Activated gamma-delta T cell (primary cell): ENCODE results near the gene HSPA1B.
"Not testable (repeated sequence)": the region's sequence is repeated elsewhere in the genome, so short reads cannot be mapped to it uniquely, and the experiment has no call there.

Experiments used
- DNase-seq: peaks from one replicate; lab custom pipeline; 2025; lab: John Stamatoyannopoulos, UW

Gene HSPA1B

DNA sequence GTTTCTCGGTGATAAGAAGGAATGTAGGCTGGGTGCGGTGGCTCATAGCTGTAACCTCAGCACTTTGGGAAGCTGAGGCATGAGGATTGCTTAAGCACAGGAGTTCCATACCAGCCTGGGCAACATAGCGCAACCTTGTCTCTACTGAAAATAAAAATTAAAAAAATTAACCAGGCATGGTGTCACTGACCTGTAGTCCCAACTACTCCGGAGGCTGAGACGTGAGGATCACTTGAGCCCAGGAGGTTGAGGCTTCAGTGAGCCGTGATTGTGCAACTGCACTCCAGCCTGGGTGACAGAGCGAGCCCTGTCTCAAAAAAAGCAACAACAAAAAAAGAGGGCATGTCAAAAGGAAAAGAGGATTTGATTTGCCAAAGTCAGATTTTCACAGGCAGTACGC is 31.2 kb downstream of the HSPA1B start:
- no peak for DNase-seq

DNA sequence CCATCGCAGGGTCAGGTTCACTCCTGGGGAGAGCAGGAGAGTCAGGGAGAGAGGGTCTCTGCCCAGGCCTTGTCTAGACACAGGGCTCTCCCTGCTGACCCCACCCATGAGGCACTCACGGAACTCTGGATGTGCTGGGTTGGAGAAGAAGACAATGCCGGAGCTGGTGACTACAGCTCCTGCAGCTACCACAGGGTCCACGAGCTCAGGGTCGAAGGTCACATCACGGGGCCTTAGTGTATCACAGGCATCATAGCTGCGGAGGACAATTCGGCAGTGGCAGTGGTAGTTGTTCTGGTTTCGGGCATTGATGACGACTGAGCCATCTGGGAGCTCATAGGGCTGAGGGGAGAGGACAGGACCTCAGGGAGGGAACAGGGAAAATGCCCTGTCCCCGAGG is 32.4 kb downstream of the HSPA1B start:
- no peak for DNase-seq

DNA sequence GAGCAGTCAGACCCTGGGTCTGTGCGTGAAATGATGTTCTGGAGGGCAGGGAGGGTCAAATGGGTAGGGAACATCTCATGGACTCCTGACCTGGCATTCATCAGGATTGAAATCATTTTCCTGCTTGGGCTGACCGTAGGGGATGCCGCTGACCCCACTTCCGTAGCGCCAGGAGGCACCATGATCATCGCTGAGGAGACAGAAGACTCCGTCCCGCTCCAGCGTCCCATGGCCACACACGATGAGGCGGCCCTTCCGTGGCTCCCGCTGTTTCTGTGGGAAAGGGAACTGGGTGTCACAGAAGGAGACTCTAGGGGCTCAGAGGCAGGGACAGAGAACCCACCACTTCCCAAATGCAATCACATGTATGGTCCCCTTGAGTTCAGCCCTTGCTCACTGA is 32.8 kb downstream of the HSPA1B start:
- DNase-seq, result no peak

DNA sequence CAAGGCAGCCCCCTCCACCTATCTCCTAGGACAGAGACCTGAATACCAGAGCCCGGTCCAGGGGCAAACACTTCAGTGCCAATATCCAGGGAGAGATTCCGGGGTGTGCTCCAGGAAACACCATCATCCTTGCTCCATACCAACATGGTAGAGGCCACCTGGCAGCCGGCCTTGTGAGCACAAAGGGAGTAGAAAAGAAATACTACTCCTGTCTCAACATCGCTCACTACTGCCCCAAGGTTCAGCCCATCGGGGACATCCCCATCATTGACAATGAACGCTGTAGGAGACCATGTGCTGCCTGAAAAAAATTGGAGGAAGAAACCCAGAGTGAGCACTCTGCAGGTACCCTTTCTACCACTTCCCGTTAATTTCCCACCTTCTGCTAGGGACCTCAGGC is 33.6 kb downstream of the HSPA1B start:
- no peak for DNase-seq

DNA sequence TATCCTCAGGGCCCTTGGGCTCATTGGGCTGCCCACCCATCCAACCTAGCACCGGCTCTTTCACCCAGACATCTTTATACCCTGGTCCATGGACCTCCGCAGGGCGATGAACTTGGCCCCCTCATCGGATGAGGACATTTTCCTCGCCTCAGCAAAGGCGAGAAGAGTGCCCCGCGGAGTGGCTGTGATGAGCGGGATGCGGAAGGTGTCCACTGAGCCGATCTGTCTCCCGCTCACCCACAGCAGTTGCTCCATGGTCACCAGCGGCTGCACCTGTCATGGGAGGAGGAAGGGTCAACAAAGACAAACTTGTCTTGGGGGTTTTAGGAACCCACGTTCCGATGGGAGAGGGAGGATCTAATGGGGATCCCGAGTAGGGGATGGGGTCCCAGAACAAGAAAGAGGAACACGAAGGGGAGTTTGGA is 34.4 kb downstream of the HSPA1B start:
- DNase-seq, result no peak

DNA sequence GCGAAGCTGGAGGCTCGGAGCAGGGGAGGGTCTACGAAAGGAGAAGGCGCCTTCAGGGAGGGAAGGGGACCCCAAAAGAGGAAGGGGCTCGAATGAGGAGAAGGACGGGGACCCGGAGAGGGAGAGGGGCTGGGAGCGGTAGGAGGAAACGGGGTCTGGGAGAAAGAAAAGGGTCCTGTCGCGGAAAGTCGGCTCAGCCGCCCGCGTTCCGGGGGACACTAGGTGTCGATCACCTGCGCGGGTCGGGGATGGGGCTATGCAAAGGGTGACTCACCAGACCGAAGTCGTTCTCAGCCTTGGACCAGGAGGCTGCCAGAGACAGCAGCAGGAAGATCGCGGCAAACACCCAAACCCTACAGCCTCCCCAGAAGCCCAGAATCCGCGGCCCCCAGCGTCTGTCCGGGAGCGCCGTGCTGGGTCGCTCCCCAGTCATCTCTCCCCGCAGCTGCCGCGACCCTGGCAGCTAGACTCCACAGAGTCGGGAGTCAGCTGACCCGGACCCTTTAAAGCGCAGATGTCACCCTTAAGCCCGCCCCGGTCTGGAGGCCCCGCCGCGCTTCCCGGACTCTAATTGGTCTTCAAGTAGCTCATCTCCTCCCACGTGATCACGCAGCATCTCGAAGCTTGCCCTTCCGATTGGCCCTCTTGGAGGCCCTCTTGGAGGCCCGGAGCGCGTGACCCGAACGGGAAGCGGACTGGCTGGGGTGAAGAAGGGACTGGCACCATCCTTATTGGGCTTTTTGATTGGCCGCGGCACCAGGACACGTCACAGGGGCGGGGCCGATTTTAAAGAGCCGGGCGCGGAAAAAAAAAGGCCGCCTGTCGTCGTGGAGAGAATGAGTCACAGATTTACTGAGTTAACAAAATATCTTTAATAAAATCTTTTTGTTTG is 35.1 kb downstream of the HSPA1B start, which contains the start of gene NEU1:
Gene NEU1 (minus strand): TSS at position 478 of the 892 bp plus-strand sequence. CDS start 45 bp downstream, at position 433.
- DNase-seq, result peak; percentile 98

DNA sequence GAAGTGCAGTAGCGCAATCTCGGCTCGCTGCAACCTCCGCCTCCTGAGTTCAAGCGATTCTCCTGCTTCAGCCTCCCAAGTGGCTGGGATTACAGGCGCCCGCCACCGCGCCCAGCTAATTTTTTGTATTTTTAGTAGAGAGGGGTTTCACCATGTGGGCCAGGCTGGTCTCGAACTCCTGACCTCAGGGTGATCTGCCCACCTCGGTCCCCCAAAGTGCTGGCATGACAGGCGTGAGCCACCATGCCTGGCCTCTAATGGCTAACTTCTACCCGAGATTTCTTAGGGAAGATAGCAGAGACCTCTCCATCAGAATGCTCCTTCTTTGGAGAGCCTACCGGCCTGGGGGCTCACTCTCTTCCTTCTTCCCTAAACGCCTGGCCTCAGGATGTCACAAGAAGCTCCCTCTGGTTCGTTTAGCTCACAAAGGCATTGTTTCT is 36.6 kb downstream of the HSPA1B start:
- DNase-seq, result not testable (repeated sequence)

DNA sequence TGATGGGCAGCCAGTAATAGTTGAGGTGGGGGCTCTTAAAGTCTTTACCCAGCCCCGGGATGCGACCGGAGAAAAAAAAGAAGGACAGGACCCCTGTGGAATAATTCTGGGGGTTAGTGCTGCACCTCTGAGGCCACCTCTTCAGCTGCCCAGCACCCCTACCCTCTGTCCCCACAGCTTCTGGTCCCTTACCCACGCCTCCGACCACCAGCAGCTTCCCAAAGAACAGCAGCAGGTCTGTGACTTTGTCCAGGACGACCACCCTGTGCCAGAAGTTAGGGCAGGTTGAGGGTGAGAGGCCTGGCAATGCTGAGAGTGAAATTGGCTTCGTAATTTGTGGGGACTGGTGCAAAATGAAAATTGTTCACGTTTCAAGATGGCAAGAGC is 37.3 kb downstream of the HSPA1B start:
- no peak for DNase-seq

DNA sequence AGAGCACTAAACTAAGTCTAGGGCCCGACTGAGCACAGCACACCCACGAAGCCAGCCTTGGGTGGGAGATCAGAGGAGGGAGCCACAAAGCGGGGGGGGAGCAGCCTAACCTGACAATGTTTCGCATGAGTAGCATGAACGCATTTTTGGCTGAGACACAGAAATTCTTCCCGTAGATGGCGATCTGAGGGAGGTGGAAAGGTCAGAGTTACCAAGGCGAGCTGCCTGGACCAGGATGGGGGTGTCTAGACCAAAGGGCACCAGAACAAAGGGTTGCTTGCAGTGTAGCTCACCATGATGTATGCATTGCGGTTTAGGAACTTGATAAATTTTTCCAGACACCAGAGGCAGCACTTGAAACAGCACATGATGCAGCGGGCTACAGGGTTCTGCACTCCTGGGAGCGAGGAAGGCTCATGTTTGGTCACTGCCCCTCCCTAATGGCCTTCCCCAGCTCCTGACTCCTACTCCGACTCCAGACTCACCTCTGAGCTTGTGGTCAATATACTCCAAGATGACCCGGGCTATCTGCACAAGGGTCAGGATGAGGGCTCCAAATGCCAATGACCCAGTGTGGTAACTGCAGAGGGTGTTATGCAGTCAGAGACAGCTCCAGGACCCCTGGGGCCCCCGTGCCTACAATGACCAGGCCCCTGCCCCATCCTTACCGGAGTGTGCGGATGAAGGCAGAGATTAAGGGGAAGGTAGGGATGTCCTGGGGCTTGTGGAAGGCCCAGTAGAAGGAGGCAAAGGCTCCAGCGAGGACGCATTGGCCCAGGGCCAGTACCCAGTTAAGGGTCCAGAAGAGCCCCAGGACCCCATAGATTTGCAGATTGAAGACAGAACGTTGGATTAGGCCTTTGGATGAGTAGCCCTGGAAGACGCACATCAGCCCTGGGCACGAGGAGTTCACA is 37.9 kb downstream of the HSPA1B start:
- no peak for DNase-seq

DNA sequence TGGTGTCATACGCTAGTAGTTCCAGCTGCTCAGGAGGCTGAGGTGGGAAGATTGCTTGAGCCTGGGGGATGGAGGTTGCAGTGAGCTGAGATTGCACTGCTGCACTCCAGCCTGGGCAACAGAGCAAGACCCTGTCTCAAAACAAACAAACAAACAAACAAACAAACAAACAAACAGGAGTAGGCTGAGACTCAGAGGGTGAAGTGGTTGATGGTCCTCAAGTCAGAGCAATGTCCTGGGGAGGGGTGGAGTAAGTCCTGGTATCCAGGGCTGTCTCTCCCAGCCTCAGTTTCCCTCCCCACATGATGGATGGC is 41.1 kb downstream of the HSPA1B start:
- DNase-seq, result not testable (repeated sequence)

DNA sequence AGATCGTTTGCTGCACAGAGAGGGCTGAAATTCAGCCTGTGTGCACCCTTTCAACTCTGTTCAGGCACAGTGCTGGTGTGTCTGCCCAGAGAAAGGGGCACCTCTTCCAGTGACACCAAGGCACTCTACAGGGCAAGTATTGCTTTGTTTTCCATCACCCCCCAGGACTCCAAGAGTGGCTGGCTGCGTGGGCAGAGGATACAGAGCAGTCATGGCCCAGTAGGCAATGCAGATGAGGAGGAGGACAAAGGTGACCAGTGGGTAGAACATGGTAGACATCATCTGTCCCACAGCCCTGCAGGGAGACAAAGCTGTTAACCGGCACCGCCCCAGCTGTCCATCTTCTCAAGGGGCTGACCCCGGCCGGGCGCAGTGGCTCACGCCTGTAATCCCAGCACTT is 41.8 kb downstream of the HSPA1B start:
- no peak for DNase-seq

DNA sequence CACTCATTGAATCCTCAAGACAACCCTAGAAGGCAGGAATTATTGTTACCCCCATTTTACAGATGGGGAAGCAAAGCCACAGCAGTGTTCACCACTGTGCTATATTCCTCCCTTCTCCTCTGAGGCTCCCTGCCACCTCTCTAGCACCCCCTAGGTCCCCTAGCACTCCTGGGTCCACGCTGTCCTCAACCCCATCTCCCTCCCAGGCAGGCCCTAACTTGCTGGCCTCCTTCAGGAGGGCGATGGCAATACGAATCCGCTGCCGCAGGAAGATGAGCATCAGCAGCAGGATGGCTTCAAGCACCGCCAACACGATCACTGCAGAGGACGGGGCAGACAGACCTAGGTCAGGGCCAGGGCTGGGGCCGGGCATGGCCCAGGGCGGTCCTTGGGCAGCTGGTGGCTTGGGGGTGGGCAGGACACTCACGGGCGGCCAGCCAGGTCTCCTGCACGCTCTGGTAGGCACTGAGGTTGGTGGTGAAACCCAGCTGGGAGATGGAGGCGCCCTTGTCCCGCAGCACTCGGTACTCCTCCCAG is 42.9 kb downstream of the HSPA1B start:
- no peak for DNase-seq

DNA sequence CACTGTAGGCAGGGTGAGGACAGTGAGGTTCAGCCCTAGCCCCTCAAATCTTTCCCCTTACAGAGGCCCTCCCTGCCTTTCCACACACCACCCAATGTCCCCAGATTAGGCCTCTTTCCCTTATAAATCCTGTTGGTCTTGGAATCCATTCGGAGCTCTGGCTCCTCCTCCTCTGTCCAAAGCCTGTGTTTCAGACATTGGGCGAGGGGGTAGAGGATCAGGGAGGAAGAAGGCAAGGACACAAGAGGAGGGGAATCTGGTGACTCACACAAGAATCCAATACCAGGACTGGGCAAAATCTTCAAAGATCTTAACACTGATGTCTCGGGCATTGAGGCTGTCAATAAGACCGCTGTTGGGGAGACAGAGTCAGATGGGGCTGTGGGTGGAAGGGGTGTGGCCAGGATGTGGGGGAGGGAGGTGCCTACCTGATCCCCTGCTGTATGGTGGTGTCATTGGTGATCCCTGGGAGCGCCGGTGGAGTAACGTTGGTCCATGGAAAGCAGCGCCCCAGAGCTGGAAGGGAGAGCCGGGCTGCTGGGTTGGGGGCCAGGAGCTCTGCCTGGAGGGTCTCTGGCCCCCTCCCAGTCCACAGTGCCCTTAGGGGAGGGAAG is 43.6 kb downstream of the HSPA1B start:
- DNase-seq, result no peak

DNA sequence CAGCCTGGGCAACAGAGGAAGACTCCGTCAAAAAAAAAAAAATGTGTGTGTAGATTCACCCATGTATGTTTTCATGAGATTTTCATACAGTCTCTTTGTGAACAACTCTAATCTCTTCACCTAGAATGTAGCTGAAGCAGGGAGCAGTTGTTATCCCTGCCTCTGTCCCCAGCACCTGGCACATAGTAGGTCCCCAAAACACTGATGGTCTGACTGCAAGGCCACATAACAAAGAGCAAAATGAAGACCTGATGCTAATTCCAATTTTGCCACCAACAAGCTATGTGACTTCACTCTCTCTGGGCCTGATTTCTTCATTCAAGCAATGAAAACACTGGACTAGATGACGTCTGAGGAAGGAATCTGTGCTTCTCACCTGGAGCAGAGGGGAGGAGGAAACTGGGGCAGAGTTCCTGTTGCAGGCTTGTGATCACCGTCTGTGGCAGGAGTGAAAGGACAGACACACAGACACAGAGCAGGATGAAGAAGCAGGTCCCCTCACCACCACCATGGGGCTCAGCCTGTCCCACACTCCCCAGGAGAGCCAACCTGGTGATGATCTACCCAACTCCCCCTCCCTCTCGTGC is 46.6 kb downstream of the HSPA1B start:
- DNase-seq, result no peak

DNA sequence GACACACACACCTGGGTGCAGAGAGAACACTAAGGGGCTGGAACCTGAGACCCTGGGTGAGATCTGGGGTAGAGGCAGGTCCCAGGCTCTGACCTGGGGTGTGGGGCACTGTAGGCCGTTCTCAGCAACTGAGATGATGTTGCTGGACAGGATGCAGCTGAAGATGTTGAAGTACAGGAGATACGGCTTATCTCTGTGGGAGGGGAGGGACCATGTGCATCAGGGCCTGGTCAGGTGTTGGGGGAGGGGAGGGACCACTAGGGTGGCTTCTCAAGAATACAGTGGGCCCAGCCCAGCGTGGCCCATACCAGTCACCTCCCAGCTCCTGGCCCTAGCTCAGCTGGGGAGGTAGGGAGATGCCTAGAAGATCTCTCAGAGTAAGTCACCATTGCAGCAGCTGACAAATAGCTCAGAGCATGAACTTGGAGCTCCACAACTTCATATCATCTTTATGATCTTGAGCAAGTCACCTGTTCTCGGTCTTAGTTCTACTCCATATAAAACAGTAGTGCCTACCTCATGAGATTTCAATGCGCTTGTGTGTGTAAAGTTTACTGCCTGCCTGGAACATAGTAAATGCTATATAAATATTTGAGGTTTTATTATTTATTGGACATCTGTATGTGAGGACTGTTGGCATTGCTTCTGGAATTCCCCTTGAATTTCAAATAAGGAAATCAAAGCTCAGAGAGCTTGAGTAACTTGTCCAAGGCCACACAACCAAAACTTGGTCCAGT is 47.5 kb downstream of the HSPA1B start:
- no peak for DNase-seq

DNA sequence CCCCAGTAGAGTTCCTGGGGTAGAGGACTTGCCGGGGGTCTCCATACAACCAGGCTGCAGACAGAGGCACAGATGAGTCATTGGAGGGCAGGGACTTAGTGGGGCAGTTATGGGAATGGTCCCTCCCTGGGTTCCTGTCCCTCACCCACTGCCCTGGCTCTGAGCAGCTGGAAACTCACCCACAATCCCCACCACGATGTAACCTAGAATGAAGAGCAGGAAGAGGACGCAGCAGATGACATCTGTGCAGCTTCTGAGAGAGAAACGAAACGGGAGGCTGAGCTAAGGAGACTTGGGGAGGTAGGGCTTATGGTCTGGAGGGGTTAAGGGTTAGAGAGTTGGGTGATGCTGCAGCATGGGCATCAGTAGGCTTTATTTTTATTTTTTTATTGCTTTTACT is 48.3 kb downstream of the HSPA1B start:
- DNase-seq, result no peak

DNA sequence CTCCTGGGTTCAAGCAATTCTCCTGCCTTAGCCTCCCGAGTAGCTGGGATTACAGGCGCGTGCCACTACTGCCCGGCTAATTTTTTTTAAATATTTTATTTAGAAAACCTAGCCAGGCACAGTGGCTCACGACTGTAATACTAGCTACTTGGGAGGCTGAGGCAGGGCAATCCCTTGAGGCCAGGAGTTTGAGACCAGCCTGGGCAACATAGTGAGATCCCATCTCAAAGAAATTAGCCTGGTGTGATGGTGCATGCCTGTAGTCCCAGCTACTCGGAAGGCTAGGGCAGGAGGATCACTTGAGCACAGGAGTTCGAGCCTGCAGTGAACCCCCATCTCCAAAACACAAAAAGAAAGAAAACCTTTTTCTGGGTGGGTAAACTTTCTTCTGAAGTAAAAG is 48.8 kb downstream of the HSPA1B start:
- DNase-seq, result no peak

DNA sequence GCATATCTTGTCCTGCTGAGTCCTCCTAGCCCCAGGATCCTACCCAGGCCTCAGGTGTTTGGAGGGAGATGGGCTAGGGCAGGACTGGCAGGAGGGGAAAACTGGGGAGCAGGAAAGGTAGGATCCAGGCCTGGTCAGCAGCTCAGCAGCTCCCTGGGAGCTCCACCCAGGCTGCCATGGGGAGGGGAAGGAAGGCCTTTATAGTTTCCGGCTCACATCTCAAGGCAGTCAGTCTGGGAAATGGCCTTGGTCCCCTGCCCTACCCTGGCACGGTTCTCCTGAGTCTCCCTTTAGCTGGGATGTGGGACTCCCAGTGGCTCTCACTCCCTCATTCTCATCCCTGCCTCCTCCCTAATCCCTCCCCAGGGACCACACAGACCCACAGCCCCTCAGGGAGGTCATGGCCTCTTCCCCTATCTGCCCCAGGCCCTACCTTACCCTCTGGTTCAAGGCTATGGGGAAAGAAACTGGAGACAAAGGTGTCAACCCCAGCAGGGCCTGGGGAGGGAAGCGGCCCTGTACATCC is 49.6 kb downstream of the HSPA1B start:
- no peak for DNase-seq

DNA sequence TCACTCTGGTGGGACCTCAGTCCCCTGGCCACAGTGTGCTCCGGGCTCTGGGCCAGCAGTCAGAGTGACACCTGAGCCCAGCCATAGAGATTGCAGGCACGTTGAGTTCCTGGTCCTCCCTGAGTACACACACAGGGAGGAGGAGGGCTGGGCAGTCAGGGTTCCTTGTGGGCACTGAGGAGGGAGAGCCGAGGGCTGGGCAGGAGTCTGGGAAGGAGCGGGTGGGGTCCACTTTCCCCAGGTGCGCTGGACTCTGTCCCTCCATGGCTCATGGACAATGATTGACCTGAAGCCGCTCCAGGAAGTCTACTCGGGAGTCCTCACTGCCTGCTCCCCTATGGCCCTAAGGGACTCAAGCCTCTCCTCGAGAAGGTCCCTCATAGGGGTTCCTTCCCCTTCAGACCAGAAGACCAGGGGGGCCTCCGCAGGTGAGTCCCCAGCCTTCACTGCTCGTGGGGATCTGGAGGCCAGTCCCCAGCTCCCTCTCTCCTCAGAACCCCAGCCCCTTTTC is 50.2 kb downstream of the HSPA1B start:
- no peak for DNase-seq

DNA sequence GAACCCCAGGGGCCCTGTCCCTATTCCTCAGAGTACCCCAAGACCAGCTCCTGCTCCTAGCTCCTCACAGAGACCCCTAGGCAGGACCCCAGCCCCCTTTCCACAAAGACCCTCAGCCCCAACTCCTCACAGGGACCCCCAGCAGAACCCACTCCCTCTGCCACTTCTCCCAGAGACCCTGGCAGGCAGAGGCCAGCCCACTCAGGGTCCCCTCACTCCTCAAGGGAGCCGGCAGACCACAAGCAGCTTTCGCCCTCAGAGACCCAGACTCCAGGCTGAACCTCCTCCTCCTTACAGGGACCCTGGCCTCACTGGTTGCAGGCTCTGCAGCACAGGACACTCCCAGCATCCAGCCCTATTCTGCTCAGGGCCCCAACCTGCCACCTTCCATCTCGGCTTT is 50.7 kb downstream of the HSPA1B start:
- DNase-seq, result no peak

DNA sequence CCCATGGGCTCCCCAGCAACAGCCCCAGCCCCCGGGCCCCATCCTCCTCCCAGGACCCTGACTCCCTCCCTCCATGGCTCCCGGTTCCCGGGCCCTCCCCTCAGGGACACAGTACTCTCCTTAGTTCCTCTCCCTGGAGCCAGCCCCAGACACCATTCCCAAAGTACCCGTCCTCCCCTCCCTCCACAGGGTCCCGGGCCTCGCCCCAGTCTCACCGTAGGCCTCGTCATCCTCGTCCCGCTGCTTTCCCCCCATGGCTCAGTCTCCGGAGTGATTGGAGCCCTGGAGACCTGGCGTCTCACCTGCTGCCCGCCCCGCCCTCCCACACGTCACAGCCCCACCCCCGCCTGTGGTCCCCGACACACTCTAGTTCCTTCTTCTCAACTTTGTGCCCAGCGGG is 51.2 kb downstream of the HSPA1B start, which contains the start of gene SLC44A4:
Gene SLC44A4 (minus strand): TSS at position 272 of the 400 bp plus-strand sequence. CDS start 17 bp downstream, at position 255.
- no peak for DNase-seq
